K562 (cell line): Measurements from ENCODE around the gene SERHL2. TPM values are rescaled to one million over a fixed set of nuclear protein-coding genes. Genes with fewer than 3 reads are reported as not detected.
A peak's percentile ranks its signal among the peaks of the same experiment; 100 is the strongest.

ENCODE experiments used
- FOXJ3 ChIP-seq: sonication (generic); formaldehyde crosslinking; IDR thresholded peaks from 2 replicates; pipeline ENCODE4 v1.4.0; 2020; ENCODE audit warnings: mild to moderate bottlenecking, missing genetic modification reagents
- MBD2 ChIP-seq: sonication (generic); IDR thresholded peaks from 2 replicates; pipeline ENCODE4 v1.6.1; 2016; ENCODE audit warnings: low read depth, borderline replicate concordance
- MEF2D ChIP-seq: conservative IDR thresholded peaks from 2 replicates; pipeline ENCODE4 v1.6.1; 2016; ENCODE audit warnings: low read depth, missing genetic modification characterization, missing compliant biosample characterization
- NFE2 ChIP-seq: IDR thresholded peaks from 2 replicates; pipeline ENCODE4 v1.6.1; 2014; ENCODE audit warnings: antibody characterized with exemption, low read depth
- PCBP1 ChIP-seq: fragments of 200-400 bp; formaldehyde crosslinking; IDR thresholded peaks from 2 replicates; pipeline ENCODE4 v1.6.1; 2018; ENCODE audit warnings: mild to moderate bottlenecking, low read depth, low read length; ENCODE audit not compliant: poor library complexity, severe bottlenecking
- POLR2G ChIP-seq: fragments of 200-400 bp; formaldehyde crosslinking; IDR thresholded peaks from 2 replicates; pipeline ENCODE4 v1.6.1; 2017; ENCODE audit warnings: low read depth, mild to moderate bottlenecking, antibody characterized with exemption, low read length, moderate library complexity
- RBM39 ChIP-seq: fragments of 200-400 bp; formaldehyde crosslinking; optimal IDR thresholded peaks from 2 replicates; pipeline ENCODE3; 2018; ENCODE audit warnings: low read depth, low read length
- RCOR1 ChIP-seq, 2 experiments: IDR thresholded peaks; 2 replicates each; pipeline ENCODE4 v1.6.1; 2012; ENCODE audit warnings: low read depth in 2 of 2, low read length in 2 of 2, borderline replicate concordance in 1 of 2, improper control_type of control experiment in 1 of 2
- SIN3B ChIP-seq: fragments of 450-650 bp; IDR thresholded peaks from 2 replicates; pipeline ENCODE4 v1.6.1; 2017; ENCODE audit warnings: low read depth, mild to moderate bottlenecking, moderate library complexity
- SIRT6 ChIP-seq: IDR thresholded peaks from one replicate; pipeline ENCODE4 v1.6.1; 2012; ENCODE audit warnings: low read depth, mild to moderate bottlenecking, control low read depth, inconsistent platforms, low read length, moderate library complexity
- SMAD3 ChIP-seq: fragments of 450-650 bp; formaldehyde crosslinking; conservative IDR thresholded peaks from 2 replicates; pipeline ENCODE4 v1.4.0; 2020; ENCODE audit warnings: mild to moderate bottlenecking
- TAF15 ChIP-seq: fragments of 200-400 bp; formaldehyde crosslinking; IDR thresholded peaks from 2 replicates; pipeline ENCODE4 v1.6.1; 2017; ENCODE audit warnings: mild to moderate bottlenecking, low read depth, low read length, moderate library complexity
- polyA plus RNA-seq, 8 experiments: library from polyadenylated mRNA; depleted of rRNA in 4 of 8; stranded (reverse) in 5 of 8; unstranded in 3 of 8; fragments of >200 nt; fragmentation: Nextera tagmentation in 2 of 8; fragmentation: Illumina TruSeq in 1 of 8; extraction: Ambion mirVana in 2 of 8; extraction: Trizol in 1 of 8; gene quantifications; 2 replicates each; pipeline versions ENCODE4 v1.2.1 to v1.2.3, GENCODE V29; 2011 to 2014; ENCODE audit warnings: inconsistent platforms in 1 of 8, missing spikeins in 1 of 8
- total RNA-seq, 7 experiments: library from RNA; depleted of rRNA in 6 of 7; stranded (reverse); fragments of >200 nt in 6 of 7; fragmentation: Illumina TruSeq in 2 of 7; extraction: Trizol in 2 of 7; gene quantifications; 2 replicates each; pipeline versions ENCODE4 v1.2.1 to v1.2.3, GENCODE V29; 2011 to 2021; ENCODE audit warnings: low replicate concordance in 1 of 7
- TF ChIP-seq, protein P1 (sequence below), 2 experiments: fragments of 450-650 bp; conservative IDR thresholded peaks; 2 replicates each; pipeline ENCODE4 v1.6.1; 2017; ENCODE audit warnings: mild to moderate bottlenecking in 2 of 2, moderate library complexity in 2 of 2
- TF ChIP-seq, protein P2 (sequence below), 2 experiments: fragments of 450-650 bp; IDR thresholded peaks; 2 replicates each; pipeline ENCODE4 v1.6.1; 2018; ENCODE audit warnings: mild to moderate bottlenecking in 2 of 2, low read depth in 1 of 2; ENCODE audit not compliant: partially characterized antibody in 2 of 2

Gene SERHL2
- total and polyA plus RNA-seq, 9 of the 15 experiments (the other 6 are each of a cell fraction or from before 2014, with no cell fraction given): 19.9 to 62.6 (median 25.2) TPM

DNA sequence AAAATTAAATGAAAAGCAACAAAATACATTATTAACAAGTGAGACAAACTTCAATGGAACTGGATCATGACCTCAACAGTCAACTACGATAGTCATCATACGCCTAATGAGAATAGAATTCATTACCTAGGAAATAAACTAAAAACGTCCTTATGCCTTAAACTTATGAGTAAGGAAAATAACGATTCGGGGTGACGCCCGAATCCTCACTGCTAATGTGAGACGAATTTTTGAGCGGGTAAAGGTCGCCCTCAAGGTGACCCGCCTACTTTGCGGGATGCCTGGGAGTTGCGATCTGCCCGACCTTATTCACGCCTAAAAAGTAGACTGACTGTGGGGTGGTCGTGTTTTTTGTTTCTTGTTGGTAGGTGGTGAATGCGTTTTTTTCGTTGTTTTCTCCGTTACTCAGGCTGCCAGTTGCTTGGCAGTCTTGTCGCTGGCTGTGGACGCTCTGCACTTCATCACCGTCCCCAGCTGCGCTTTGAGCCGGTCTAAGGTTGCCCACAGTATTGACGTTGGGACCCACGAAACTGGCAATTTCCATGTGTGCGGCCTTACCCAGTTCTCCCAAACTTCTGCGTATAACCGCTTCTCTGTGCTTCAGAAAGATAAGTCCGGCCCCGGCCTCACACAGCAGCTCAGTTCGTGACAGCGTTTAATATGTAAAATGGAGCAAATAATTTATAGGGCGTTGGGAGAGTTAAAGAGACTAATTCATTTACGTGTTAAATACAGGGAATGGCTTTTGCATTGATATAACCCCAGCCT is 61.5 kb downstream of the SERHL2 start (continued):
- TF ChIP-seq NFE2: peak; percentile 42
- TF ChIP-seq TAF15: 0 out of 2 replicates have a peak, but pooled peaks have one; percentile 85
- no peak for TF ChIP-seq SIRT6
- TF ChIP-seq, protein P1, sequence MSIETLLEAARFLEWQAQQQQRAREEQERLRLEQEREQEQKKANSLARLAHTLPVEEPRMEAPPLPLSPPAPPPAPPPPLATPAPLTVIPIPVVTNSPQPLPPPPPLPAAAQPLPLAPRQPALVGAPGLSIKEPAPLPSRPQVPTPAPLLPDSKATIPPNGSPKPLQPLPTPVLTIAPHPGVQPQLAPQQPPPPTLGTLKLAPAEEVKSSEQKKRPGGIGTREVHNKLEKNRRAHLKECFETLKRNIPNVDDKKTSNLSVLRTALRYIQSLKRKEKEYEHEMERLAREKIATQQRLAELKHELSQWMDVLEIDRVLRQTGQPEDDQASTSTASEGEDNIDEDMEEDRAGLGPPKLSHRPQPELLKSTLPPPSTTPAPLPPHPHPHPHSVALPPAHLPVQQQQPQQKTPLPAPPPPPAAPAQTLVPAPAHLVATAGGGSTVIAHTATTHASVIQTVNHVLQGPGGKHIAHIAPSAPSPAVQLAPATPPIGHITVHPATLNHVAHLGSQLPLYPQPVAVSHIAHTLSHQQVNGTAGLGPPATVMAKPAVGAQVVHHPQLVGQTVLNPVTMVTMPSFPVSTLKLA (conservative IDR thresholded peaks at IDR 0.05): peak; percentile 42 to 50; a peak in 3 of 4 replicates
- peak; percentile 87 for TF ChIP-seq POLR2G
- peak; percentile 99 for TF ChIP-seq RBM39
- peak; percentile 49 to 57; a peak in 1 of 4 replicates for TF ChIP-seq RCOR1 (IDR thresholded peaks at IDR 0.05; ENCODE audit: borderline replicate concordance in 1 of 2, low read depth in 2 of 2, low read length in 2 of 2)
- no peak for TF ChIP-seq SIN3B
- peak; percentile 97 for TF ChIP-seq MBD2
- TF ChIP-seq SMAD3 (CRISPR knock-in tag): peak; percentile 79
- TF ChIP-seq, protein P2, sequence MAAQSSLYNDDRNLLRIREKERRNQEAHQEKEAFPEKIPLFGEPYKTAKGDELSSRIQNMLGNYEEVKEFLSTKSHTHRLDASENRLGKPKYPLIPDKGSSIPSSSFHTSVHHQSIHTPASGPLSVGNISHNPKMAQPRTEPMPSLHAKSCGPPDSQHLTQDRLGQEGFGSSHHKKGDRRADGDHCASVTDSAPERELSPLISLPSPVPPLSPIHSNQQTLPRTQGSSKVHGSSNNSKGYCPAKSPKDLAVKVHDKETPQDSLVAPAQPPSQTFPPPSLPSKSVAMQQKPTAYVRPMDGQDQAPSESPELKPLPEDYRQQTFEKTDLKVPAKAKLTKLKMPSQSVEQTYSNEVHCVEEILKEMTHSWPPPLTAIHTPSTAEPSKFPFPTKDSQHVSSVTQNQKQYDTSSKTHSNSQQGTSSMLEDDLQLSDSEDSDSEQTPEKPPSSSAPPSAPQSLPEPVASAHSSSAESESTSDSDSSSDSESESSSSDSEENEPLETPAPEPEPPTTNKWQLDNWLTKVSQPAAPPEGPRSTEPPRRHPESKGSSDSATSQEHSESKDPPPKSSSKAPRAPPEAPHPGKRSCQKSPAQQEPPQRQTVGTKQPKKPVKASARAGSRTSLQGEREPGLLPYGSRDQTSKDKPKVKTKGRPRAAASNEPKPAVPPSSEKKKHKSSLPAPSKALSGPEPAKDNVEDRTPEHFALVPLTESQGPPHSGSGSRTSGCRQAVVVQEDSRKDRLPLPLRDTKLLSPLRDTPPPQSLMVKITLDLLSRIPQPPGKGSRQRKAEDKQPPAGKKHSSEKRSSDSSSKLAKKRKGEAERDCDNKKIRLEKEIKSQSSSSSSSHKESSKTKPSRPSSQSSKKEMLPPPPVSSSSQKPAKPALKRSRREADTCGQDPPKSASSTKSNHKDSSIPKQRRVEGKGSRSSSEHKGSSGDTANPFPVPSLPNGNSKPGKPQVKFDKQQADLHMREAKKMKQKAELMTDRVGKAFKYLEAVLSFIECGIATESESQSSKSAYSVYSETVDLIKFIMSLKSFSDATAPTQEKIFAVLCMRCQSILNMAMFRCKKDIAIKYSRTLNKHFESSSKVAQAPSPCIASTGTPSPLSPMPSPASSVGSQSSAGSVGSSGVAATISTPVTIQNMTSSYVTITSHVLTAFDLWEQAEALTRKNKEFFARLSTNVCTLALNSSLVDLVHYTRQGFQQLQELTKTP (IDR thresholded peaks at IDR 0.05; ENCODE audit: low read depth in 1 of 2, partially characterized antibody in 2 of 2): peak; percentile 87 to 95
- peak; percentile 72 for TF ChIP-seq FOXJ3 (CRISPR knock-in tag)
- TF ChIP-seq MEF2D (tag): peak; percentile 45; the same call in 1 of the 2 replicates
- TF ChIP-seq PCBP1: peak; percentile 13
